Measurements from ENCODE around the gene PLD1.

The PLD1 gene

DNA sequence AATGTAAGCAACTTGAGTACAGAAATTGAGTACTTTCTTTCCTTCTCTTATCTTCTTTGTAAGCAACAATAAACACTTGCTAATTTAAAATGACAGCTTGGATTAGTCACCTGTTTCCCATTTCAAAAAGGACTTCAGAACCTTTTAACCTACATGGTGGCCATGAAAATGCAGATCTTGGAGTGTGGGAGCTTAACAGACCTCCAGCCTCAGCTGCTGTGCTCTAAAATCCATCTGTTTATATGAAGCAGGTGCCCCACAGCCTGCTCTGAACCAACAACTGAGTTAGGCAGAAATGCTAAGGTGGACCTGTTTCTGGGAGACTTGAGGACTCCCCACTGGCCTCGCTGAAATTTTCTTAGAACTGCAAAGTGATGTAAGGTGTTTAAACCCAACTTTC lies 259.0 kb downstream of the PLD1 start:
- no peak for DNase-seq

Measured in activated gamma-delta T cell treated with Interleukin-2 at 50 U/mL for 16 hours (primary cell).